CD4-positive, alpha-beta T cell (primary cell): ENCODE measurements around the gene ANKRD13A. TPM values are rescaled to one million over a fixed set of nuclear protein-coding genes. Genes with fewer than 3 reads are reported as not detected.
A peak's percentile ranks its signal among the peaks of the same experiment; 100 is the strongest.

Experiments
- ATAC-seq: fragments of 200-7000 bp; cut with Tn5 transposase; one replicate; pipeline ENCODE4 v1.10.0; 2022; ENCODE audit warnings: mild to moderate bottlenecking; ENCODE audit not compliant: poor library complexity
- CTCF ChIA-PET: fragments of 350-600 bp; sonication (Branson Sonifier 250); formaldehyde crosslinking; loops from one replicate; lab custom pipeline; 2021; ENCODE audit warnings: antibody characterized with exemption, inconsistent platforms; lab: Charles Lee
- POLR2A ChIA-PET: fragments of 350-600 bp; sonication (Branson Sonifier 250); formaldehyde crosslinking; loops from one replicate; lab custom pipeline; 2021; ENCODE audit warnings: antibody characterized with exemption, inconsistent platforms; lab: Charles Lee
- DNase-seq, 14 experiments: peaks; one replicate each; pipeline ENCODE4 v3.0.0-alpha.2; 2013 to 2020; ENCODE audit warnings: mixed read lengths in 2 of 14
- H3K27ac ChIP-seq, 2 donors: one replicate each; pipeline versions ENCODE4 v1.5.1 to v1.7.0; 2013; ENCODE audit warnings: low read length in 2 of 2, low read depth in 1 of 2, mild to moderate bottlenecking in 1 of 2
- H3K27me3 ChIP-seq, 2 experiments: 1 replicate in 1 of 2; 2 replicates in 1 of 2; pipeline versions ENCODE4 v1.6.1 to v1.7.0; 2013; ENCODE audit warnings: low read length in 2 of 2, control low read depth in 1 of 2, mild to moderate bottlenecking in 1 of 2, moderate library complexity in 1 of 2; ENCODE audit not compliant: insufficient read depth in 2 of 2, control insufficient read depth in 1 of 2
- H3K36me3 ChIP-seq: one replicate; pipeline ENCODE4 v1.6.1; 2013; ENCODE audit warnings: low read length, control low read depth; ENCODE audit not compliant: insufficient read depth
- H3K4me1 ChIP-seq: one replicate; pipeline ENCODE4 v1.6.1; 2013; ENCODE audit warnings: low read length, control low read depth; ENCODE audit not compliant: insufficient read depth
- H3K4me3 ChIP-seq: one replicate; pipeline ENCODE4 v1.5.1; 2013; ENCODE audit warnings: mild to moderate bottlenecking, low read length, moderate library complexity
- H3K9me3 ChIP-seq, 2 experiments: 1 replicate in 1 of 2; 2 replicates in 1 of 2; pipeline versions ENCODE4 v1.6.1 to v1.7.0; 2013; ENCODE audit warnings: low read length in 2 of 2, mild to moderate bottlenecking in 2 of 2, control low read depth in 1 of 2, moderate library complexity in 1 of 2; ENCODE audit not compliant: control insufficient read depth in 1 of 2, insufficient read depth in 1 of 2
- H3K27ac Mint-ChIP-seq: one replicate; pipeline ENCODE4 v1.8.0; 2020; ENCODE audit warnings: mixed read lengths
- H3K27me3 Mint-ChIP-seq: one replicate; pipeline ENCODE4 v1.8.0; 2021; ENCODE audit warnings: mixed read lengths
- H3K36me3 Mint-ChIP-seq: one replicate; pipeline ENCODE4 v1.8.0; 2021; ENCODE audit warnings: low read depth, mixed read lengths
- H3K4me1 Mint-ChIP-seq: one replicate; pipeline ENCODE4 v1.8.0; 2021; ENCODE audit warnings: low read depth, mixed read lengths
- H3K4me3 Mint-ChIP-seq: one replicate; pipeline ENCODE4 v1.8.0; 2020; ENCODE audit warnings: mild to moderate bottlenecking, mixed read lengths
- H3K9me3 Mint-ChIP-seq: one replicate; pipeline ENCODE4 v1.8.0; 2020; ENCODE audit warnings: mixed read lengths
- intact Hi-C, 2 experiments: fragments of 100-400 bp; cut with DNase I in 1 of 2; cut with micrococcal nuclease in 1 of 2; formaldehyde crosslinking; loops; one replicate each; pipeline versions ENCODE4 v1.15.1 to v1.9.0; 2023 to 2025; cut with DNase I, micrococcal nuclease
- total RNA-seq, 174 experiments: library from RNA in 2 of 174; stranded (reverse) in 2 of 174; gene quantifications; one replicate each; pipeline ENCODE4 v1.2.3 and lab custom pipeline; 2021 to 2026
- TF ChIP-seq, protein P1 (sequence below): fragments of 200-600 bp; IDR thresholded peaks from one replicate; pipeline ENCODE4 v1.8.0; 2022; ENCODE audit warnings: antibody characterized with exemption, mild to moderate bottlenecking

ANKRD13A gene
- total RNA-seq, 2 experiments from 2014 or later = 51.6 to 52.3 TPM

DNA sequence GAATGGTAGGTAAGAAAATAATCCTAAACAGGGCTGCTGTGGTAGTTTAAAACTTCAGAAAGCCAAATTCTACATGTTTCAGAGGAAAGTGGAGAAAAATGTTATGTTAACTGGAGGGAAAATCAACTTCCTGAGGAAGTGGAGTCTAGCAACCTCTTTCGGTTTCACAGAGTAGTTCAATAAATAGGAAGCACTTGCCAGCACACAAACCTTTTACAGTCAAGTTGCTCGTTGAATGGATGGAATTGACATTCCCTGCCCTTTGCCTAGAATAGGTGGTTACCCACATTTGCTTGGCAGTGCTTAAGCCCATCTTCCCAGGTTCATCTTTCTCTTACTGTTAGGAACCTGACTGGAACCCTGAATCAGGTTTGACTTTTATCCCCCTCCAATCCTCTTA lies 15.9 kb downstream of the ANKRD13A start:
- H3K27me3 ChIP-seq = no peaks in the 10 kb centered on the region
- peak overlapping the region in 1 of 2 donors; percentile 65 for H3K27ac ChIP-seq
- CTCF ChIA-PET = no interaction called here
- Mint-ChIP-seq H3K27ac (peak overlapping the region; percentile 87), H3K36me3 (peaks cover 79% of the 10 kb centered on the region), H3K4me1 (peaks cover 44% of the 10 kb centered on the region), H3K27me3 (no peaks in the 10 kb centered on the region), H3K9me3 (no peaks in the 10 kb centered on the region), H3K4me3 (peak overlapping the region; percentile 37)
- H3K4me1 ChIP-seq = peaks cover 30% of the 10 kb centered on the region
- peaks cover 64% of the 10 kb centered on the region for H3K36me3 ChIP-seq
- POLR2A ChIA-PET = no interaction called here
- no peaks in the 10 kb centered on the region for H3K9me3 ChIP-seq
- TF ChIP-seq, protein P1, sequence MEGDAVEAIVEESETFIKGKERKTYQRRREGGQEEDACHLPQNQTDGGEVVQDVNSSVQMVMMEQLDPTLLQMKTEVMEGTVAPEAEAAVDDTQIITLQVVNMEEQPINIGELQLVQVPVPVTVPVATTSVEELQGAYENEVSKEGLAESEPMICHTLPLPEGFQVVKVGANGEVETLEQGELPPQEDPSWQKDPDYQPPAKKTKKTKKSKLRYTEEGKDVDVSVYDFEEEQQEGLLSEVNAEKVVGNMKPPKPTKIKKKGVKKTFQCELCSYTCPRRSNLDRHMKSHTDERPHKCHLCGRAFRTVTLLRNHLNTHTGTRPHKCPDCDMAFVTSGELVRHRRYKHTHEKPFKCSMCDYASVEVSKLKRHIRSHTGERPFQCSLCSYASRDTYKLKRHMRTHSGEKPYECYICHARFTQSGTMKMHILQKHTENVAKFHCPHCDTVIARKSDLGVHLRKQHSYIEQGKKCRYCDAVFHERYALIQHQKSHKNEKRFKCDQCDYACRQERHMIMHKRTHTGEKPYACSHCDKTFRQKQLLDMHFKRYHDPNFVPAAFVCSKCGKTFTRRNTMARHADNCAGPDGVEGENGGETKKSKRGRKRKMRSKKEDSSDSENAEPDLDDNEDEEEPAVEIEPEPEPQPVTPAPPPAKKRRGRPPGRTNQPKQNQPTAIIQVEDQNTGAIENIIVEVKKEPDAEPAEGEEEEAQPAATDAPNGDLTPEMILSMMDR = peak; percentile 16
- intact Hi-C loops = loop anchor here (1.0 to 5.0 kb wide), 4 partner anchors 19 to 210 kb away; partner anchors contain the start of genes GIT2 (in 1 of the 2) and TCHP (in 1 of the 2)
- ATAC-seq (peak; percentile 69), DNase-seq (peak in 3 of 14 experiments; percentile 65 to 69 (median 68))
- no peak overlapping the region for H3K4me3 ChIP-seq

DNA sequence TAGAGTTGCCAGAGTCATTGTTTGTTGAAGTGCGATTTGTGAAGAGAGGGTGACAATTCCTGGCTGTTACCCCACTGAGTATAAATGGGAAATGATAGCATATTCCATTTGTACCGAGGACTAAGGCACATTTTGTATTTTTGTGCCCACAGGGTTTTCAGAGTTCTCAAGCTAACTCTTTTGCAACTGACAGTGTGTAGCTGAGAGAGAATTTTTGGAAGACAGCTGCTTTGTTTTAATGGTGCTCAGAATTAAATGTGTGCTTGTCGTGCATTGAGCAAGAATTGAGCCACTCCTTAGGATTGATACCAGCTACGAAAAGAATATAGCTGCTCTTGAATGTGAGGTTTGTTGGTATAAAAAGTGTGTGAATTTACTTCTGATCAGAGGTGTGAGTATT lies 21.7 kb downstream of the ANKRD13A start:
- Histone ChIP-seq H3K9me3 (no peaks in the 10 kb centered on the region), H3K36me3 (peaks cover 92% of the 10 kb centered on the region), H3K27me3 (no peaks in the 10 kb centered on the region), H3K4me3 (no peak overlapping the region), H3K4me1 (no peaks in the 10 kb centered on the region), H3K27ac (no peak overlapping the region)
- H3K27ac Mint-ChIP-seq = no peak overlapping the region
- peaks cover 93% of the 10 kb centered on the region for H3K36me3 Mint-ChIP-seq
- H3K9me3 Mint-ChIP-seq = no peaks in the 10 kb centered on the region
- DNase-seq = no peak
- no peak for ATAC-seq
- ChIA-PET POLR2A (no interaction called here), CTCF (no interaction called here)
- TF ChIP-seq, protein P1 = no peak
- no peaks in the 10 kb centered on the region for H3K4me1 Mint-ChIP-seq
- no peaks in the 10 kb centered on the region for H3K27me3 Mint-ChIP-seq
- intact Hi-C loops = no loop called here
- H3K4me3 Mint-ChIP-seq = no peak overlapping the region

DNA sequence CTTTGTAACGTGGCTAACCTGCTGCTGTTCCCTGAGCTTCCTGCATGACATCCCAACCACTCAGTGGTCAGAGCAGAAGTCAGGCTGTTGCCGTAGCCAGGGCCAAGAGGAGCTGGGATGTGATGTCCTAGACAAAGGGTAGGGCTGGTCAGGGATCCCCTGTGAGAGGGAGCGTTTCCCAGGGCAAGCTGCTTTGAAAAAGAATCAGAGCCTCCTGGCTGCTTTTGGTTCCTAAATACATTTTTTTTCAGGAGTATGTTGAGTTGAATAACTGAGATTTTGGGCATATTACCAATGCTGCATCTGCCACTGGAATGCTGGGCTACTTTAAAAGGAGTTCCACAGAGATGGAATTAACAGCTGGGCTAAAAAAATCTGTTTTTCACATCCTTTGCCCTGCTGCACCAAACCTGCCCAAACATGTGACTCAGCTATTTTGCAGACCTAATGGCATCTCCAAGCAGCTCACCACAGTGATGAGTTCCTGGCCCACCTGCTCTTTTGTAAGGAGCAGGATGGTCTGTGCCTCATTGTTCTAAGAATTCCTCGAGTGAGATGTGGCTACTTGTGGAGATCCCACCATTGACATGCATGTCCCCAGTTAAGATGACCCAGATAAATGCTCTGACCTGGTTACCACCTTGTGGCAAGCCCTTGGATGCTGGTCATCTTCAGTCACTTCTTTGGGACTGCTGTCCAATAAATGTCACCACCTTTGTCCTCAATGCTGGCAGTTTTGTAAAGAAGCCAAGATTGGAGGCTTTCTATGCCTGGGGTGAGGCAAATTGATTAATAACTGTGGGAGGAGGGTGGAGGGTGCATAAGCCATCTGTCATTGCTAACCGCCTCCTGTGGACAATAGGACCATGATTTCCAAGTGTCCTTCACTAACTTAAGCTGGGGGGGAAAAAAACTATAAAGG lies 24.1 kb downstream of the ANKRD13A start:
- Histone ChIP-seq H3K9me3 (no peaks in the 10 kb centered on the region), H3K4me1 (no peaks in the 10 kb centered on the region), H3K36me3 (peaks cover 88% of the 10 kb centered on the region), H3K27ac (no peak overlapping the region), H3K27me3 (no peaks in the 10 kb centered on the region), H3K4me3 (no peak overlapping the region)
- ChIA-PET POLR2A (interaction anchor here (1.5 kb wide), 1 partner anchor 24 kb away, joined by 4 read pairs; the partner anchor contains the start of gene ANKRD13A), CTCF (no interaction called here)
- H3K4me1 Mint-ChIP-seq = no peaks in the 10 kb centered on the region
- DNase-seq (no peak), ATAC-seq (no peak)
- intact Hi-C loops = no loop called here
- H3K4me3 Mint-ChIP-seq = no peak overlapping the region
- peaks cover 89% of the 10 kb centered on the region for H3K36me3 Mint-ChIP-seq
- H3K9me3 Mint-ChIP-seq = no peaks in the 10 kb centered on the region
- TF ChIP-seq, protein P1 = no peak
- no peaks in the 10 kb centered on the region for H3K27me3 Mint-ChIP-seq
- H3K27ac Mint-ChIP-seq = no peak overlapping the region
